ENCODE results near the gene KIAA1671.
A peak's percentile ranks its signal among the peaks of the same experiment; 100 is the strongest.

The KIAA1671 gene

DNA sequence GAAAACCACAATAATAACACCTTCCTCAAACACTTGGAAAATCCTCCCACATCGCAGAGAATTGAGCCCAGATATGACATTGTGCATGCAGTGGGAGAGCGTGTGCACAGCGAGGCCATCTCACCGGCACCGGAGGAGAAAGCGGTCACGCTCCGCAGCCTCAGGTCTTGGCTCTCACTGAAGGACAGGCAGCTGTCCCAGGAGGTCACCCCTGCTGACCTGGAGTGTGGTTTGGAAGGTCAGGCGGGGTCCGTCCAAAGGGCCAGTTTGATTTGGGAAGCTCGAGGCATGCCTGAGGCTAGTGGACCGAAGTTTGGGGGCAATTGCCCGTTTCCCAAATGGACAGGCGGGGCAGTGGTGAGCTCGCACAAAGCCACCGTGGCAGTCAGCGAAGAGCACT, 86.7 kb downstream of the KIAA1671 start:
- no peak for DNase-seq (ENCODE audit: low read depth, low spot score)

DNA sequence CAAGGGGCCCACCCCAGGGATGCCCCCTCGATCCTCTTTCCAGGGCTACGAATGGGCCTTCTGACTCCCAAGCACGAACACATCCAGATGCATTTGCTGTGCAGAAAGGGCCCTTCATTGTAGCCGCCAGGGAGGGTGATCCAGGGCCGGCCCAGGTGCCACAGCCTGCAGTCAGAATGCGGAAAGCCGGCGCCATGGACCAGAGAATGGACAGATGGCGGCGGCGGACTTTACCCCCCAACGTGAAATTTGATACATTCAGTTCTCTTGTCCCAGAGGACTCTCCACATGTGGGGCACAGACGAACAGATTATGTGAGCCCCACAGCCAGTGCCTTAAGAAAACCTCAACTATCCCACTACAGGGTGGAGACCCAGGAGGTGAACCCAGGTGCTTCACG, 87.2 kb downstream of the KIAA1671 start:
- no peak for DNase-seq (ENCODE audit: low read depth, low spot score)

DNA sequence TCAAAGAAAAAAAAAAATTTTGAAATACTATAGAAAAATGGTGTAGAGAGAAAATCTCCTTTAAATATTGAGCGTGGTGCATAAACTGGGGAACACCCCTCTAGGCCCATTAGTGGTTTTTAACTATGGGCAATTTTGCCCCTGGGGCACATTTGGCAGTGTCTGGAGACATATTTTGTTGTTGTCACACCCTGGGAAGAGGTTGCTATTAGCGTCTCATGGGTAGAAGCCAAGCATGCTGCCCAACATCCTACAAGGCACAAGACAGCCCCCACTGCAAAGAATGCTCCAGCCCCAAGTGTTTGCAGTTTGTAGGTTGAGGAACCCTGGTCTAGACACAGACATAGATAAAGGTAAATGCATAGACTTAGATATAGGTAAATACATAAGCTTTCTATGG, 92.6 kb downstream of the KIAA1671 start:
- no peak for DNase-seq (ENCODE audit: low read depth, low spot score)

DNA sequence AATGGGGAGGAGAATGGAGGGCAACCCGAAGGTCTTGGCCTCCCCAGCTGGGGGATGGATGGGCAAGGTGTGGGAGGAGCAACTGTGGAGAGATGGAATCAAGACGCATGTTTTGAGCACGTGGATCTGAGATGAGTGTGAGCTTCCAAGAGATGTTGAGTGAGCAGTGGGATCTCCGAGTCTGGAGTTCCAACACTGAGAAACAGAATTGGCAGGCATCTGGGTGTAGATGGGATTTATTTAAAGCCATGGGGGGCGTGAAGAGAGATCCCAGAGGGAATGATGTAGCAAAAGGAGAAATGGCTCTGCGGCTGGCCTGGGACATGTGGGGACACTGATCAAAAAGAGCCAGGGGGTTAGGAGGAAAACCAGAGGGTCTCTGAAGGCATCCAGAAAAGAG, 95.6 kb downstream of the KIAA1671 start:
- DNase-seq (ENCODE audit: low read depth, low spot score) = no peak

DNA sequence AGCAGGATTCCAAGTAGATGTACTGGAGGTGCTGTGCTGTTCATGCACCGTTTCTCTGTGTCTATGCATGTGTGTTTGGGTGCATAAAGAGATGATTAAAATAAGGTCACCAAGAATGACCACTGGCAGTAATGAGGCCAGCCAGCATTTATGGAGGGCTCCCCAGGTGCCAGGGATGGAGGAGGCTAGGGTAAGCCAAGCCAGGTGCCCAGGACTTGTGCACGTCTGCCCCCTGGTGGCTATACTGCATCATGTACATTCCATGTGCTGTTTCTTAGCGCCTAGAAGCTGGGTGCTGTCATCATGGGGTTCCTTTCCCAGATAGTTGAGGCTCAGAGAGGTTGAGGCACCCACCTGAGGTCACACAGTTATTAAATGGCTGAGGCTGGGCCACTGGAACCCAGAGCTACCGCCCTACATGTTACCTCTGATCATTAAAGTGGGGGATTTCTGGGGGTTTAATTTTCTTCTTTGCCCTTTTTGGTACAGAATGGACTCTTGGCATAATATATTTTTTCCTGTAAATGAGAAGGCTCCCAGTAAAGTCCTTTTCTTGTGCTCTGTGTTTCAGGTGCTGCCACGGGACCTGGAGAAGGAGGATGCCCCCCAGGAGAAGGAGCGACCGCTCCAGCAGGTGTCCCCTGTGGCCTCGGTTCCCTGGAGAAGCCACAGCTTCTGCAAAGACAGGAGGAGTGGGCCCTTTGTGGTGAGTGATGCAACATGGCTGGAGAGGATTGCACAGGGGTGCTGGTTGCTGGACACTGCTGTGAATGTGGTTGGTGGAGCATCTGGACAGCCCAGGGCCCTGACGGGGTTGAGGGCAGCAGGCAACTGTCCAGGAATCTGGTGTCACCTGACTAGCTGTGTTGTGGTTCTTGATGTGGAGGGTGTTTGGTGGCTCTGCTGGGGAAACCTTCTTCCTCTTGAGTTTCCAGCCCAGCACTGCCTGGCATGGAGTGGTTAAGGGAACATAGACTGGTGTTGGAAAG, 96.4 kb downstream of the KIAA1671 start:
- DNase-seq (ENCODE audit: low read depth, low spot score) = peak; percentile 48

DNA sequence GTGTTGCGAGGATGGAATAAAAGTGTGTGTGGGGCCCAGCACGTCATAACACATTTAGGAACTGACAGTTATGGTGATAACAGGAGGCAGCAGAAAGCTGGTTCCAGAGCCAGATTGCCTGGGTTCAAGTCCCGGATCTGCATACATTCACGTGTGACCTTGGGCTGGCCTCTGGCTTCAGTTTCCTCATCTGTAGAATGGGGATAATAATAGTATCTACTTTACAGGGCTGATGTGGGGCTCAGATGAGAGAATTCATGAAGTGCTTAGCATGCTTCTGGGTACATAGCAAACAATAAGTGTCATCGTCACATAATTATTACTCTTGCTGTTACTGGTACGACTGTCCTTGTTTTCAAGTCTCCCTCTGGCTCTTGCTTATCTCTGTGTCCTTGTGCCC, 97.3 kb downstream of the KIAA1671 start:
- no peak for DNase-seq (ENCODE audit: low read depth, low spot score)

DNA sequence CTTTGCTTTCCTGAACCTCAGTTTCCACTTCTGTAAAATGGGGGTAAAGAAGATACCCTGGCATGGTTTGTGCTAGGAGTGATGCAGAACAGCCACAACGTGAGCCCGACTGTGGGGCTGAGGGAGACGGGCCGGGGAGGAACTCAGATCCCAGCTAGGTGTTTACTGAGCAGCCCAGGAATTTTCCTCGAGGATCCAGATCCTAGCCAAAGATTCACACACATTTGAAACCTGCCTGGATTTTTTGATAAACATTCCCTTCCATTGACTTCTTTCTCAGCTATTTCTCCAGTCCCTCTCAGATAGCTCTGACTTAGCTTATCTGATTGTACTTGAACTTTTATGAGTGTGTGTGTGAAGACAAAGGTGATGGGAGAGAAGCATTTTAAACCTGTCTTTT, 98.0 kb downstream of the KIAA1671 start:
- no peak for DNase-seq (ENCODE audit: low read depth, low spot score)

DNA sequence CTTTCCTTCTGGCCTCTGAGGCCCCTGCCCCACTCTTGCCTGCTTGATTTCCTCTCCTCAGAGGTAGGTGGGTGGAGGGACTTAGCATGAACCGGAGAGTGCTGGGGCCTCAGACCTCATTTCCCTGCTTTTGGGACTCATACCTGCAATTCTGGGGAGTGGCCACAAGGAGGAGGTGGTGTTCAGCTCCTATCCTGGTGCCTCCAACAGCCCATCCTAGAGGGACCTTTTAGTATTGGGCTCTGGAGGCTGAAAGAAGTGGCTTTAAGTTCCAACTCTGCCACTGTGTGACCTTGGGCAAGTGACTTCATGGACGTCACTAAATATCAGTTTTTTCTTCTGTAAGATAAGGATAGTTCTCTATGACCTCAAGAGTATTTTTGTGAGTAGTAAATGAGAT, 98.6 kb downstream of the KIAA1671 start:
- no peak for DNase-seq (ENCODE audit: low read depth, low spot score)

DNA sequence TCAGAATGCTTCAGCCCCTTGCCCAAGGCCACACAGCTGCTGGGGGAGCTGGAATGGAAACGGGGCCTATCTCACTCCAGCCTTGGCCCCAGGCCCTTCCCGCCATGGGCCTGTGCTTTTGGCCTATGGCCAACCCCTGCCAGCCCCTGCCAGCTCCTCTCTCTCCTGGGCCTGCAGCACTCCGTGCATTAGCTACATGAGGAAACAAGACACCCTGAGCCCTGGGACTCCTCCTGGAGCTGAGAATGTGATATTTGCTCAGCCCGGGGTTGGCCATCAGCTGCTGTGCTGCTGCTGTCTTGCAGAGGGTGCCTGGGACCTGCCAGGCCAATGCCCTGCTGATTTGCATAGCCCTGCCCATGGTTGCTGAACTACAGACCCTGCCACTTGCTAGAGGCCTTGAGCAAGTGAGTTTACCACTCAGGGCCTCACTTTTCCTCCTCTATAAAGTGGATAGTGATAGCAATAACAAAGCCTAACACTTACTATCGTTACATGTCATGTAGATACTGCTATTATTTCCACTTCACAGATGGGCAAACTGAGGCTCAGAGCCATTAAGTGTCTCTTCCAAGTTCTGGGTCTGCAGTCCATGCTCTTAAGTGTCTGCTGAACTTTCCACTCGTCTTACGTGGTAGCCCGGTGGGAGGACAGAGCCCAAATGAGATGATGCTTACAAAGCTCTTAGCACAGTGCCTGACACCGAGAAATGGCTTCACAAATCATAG, 99.6 kb downstream of the KIAA1671 start:
- no peak for DNase-seq (ENCODE audit: low read depth, low spot score)

DNA sequence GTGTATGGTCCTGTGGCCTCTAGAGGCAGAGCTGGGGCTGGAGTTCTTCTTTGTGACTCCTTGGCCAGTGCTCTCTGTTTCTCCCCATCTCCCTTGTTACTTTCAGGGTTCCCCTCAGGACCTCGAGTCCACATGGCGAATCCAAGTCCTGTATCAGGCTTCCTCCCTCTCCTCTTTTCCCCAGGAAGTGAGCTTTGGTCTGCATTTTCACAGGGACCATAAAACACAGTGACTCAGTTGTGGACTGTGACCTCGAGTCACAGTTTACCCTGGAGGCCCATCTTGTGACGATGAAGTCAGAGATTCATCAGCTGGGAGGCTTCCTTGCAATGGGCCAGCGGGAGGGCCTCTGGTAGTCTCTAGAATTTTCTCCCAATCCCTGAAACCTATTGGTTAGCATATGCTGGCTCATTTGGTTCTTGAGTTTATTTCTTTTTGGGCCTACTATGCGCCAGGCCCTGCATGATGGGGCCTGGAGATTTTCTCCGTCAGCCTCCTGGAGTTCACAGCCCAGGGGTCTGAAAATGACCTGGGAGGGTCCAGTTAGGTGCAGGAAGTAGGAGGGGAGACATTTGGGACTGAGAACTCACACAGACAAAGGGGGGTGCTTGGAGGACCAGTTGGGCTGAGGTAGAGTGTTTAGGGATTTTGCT, 100.8 kb downstream of the KIAA1671 start:
- no peak for DNase-seq (ENCODE audit: low read depth, low spot score)

DNA sequence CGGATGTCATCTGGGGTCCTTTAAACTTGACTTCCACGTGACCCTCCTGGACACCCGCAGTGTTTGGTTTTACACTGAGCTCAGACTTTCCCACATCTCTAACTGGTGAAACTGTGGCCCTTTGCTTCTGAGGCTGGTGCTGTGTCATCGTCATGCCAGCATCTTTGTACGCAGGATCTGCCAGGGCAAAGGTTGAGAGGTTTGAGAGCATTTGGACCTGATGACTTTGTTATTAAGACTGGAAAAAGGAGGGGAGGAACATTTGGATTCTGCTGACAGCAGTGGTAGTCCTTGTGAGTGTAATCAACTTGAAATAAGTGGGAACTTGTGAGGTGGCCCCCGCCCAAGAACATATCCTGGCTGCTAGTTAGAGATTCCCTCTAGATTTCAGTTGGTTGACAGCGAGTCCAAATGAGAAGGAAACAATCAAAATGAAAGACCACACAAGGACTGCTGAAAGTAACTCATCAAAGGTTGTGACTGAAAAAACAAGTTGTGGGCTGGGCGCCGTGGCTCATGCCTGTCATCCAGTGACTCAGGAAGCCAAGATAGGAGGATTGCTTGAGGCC, 102.5 kb downstream of the KIAA1671 start:
- DNase-seq (ENCODE audit: low read depth, low spot score) = no peak

DNA sequence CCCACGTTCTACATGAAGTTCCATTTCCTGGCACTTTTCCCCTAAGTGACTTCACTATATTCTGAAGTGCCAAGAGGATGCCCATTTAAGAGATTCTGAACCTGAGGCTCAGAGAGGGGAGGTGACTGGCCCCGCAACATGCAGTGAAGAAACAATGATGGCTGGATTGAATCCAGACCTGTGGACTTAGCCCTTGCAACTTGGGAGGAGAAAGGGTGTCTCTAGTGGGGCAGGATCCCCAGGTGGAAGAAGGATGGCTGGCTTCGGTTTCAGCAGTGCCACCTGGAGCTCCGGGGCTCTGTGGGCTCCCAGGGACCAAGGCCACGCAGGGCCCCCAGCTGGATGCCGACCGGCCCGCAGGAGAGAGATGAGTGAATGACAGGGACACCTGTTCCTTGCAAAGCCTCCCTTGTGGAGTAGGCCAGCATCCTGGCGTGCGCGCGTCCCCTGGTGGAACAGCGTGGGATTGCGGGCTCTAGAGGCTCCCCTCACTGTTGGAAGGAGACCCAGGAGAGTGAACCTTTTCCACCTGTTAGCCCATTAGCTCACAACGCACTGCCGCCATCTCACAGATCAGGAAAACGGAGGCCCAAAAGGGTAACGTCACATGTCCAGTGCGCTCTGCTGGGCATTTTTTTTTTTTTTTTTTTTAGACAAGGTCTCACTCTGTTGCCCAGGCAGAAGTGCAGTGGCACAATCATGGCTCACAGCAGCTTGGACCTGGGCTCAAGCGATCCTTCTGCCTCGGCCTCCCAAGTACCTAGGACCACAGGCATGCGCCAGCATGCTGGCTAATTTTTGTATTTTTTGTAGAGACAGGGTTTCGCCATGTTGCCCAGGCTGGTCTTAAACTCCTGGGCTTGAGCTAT, 104.7 kb downstream of the KIAA1671 start:
- DNase-seq (ENCODE audit: low read depth, low spot score) = peak; percentile 42

DNA sequence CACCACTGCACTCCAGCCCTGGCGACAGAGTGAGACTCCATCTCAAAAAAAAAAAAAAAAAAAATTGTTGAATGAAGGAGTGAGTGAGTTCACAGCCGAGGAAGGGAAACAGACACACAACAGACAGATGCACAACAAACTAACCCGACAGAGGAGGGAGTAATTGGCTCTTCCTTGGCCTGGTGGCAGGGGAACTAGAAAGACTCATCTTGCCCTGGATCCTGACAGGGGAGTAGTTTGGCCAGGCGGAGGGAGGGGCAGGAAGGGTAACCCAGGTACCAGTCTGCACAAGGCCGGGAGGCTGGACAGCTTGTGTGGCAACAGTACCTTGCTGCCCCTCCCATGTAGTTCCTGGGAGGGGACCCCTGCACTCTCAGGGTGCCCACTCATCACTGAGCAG, 106.9 kb downstream of the KIAA1671 start:
- DNase-seq (ENCODE audit: low read depth, low spot score) = no peak

DNA sequence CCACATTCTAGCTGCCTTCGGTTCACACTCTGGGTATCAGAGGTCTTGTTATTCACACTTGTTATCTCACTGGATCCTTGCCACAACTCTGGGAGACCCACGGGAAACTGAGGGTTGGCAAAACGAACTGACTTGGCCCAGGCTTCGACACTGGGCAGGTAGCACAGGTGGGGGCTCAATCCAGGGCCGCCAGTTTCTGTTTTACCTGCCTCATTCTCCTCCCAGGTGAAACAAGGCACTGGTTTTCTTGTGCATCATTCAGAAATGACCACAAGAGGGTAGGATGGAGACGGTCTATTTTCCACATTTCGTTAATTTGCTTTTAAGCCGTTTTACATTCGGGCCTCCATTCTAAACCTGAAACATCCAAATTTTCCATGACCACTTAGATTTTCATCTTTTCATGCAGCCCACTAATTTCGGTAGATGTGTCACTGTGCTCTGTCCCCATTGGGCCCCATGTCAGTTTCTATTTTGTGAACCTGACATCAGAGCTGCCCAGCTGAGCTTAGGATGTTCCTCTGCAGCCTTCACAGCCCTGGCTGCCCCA, 108.1 kb downstream of the KIAA1671 start:
- no peak for DNase-seq (ENCODE audit: low read depth, low spot score)

DNA sequence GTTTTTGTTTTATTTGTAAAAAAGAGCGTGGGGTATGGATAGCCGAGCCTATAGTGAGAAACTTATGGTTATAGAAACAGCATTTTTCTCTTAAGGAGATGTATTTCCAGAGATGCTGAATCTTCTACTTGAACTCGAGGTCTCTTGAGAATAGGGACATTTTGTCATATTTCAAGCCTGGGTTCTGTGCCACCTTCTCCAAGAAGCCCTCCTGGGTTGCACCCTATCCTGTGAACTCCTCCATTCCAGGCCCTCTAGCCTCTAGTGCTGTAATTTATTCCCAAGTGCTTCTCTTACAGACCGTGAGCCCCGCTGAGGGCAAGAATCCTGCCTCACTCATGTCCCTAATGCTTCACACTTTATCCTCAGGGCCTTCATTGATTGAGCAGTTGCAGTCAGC, 108.6 kb downstream of the KIAA1671 start:
- no peak for DNase-seq (ENCODE audit: low read depth, low spot score)

DNA sequence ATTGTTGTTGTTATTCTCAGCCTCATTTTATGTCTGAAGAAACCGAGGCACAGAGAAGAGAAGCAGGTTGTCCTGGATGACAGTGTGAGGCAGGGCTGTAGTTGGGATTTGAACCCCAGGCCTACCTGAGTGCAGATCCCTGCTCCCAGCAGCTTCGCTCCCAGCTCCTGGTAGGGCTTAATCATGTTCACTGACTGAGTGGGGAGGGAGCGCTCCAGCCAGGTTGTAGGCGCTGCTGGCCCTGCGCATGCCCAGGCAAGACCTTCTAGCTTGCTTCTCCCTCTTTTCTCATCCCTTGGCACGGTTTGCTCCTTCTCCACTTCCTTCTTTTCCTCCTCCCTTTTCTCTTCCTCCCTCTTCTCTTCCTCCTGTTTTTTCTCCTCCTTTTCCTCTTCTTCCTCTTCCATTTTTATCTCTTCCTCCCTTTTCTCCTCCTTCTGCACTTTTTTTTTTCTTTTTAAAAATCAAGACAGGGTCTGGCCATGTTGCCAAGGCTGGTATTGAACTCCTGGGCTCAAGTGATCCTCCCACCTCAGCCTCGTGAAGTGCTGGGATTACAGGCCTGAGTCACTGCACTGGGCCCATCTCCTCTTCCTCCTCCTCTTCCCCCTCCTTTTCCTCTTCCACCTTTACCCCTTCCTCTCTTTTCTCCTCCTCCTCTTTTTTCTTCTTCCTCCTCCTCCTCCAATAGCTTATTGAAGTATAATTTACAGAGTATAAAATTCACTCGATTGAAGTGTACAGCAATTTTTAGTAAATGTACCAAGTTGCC, 109.3 kb downstream of the KIAA1671 start:
- DNase-seq (ENCODE audit: low read depth, low spot score) = no peak

DNA sequence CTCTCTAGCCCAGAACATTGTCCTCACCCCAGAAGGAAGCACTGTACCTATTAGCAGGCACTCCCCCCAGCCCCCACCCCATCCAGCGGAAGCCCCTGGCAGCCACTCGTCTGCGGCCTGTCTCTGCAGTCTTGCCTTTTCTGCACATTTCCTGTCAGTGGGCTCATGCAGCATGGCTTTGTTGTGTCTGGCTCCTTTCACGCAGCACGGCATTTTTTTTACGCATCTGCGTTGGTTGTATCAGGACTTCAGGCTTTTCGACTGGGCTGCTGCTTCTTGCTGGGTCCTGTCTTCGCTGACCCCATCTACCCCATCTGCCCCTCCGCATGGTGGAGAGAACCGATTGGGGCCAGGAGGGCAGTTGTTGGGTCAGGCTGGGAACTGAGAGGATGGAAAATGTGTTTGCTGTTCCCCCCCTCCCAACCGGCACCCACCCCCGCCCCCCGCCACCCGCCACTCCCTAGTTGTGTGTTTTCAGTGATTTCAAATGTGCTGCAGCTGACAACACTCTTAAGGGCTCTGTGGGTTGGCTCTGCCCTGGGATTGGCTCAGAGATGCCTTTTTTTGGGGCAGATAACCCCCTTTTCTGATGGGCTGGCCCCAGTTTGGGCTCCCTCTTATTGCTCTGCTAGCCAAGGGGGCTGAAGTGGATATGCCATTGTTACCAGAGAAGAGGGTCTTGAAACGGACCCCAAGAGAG, 110.0 kb downstream of the KIAA1671 start:
- DNase-seq (ENCODE audit: low read depth, low spot score) = no peak

DNA sequence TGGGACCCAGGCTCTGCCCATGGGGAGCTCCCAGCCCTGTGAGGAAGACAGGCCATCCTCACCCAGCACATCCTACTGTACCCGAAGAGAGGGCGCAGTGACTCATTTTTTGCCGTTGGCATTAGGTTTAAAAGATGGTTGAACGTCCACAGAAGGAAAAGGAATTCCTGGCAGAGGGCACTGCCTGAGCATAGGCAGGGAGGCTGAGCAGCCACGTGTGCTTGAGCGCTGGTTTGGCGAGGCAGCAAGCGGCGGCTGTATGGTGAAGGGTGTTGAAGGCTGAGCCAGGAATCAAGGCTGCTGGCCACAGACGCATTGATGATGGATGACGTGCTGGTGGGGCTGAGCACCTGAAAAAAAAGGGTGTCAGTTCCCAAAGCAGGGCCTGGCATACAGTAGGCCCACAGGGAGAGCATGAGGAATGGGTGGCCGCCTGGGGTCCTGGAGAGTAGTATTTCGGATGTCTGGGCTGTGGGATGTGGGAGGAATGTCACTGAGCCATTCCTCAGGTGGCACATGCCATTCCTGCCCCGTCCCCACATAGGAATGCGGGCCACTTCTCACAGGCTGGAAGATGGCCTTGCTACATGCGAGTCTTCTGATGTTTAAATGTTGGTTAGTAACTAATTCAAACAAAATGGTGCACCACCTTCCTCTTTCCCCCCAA, 112.5 kb downstream of the KIAA1671 start:
- no peak for DNase-seq (ENCODE audit: low read depth, low spot score)
